CD4-positive, alpha-beta memory T cell (primary cell): Measurements from ENCODE around the gene GRIN2D. TPM values are rescaled to one million over a fixed set of nuclear protein-coding genes. Genes with fewer than 3 reads are reported as not detected.

Source experiments
- CTCF ChIA-PET: fragments of 350-600 bp; sonication (Branson Sonifier 250); formaldehyde crosslinking; loops from one replicate; lab custom pipeline; 2021; ENCODE audit warnings: inconsistent platforms; ENCODE audit not compliant: partially characterized antibody; lab: Charles Lee
- POLR2A ChIA-PET: fragments of 350-600 bp; sonication (Branson Sonifier 250); formaldehyde crosslinking; loops from one replicate; lab custom pipeline; 2021; ENCODE audit not compliant: partially characterized antibody; lab: Charles Lee
- DNase-seq, 5 donors: peaks; one replicate each; pipeline versions ENCODE4 v3.0.0 to v3.0.0-alpha.2; 2020 to 2022; ENCODE audit warnings: mixed read lengths in 1 of 5
- H3K27ac ChIP-seq: one replicate; pipeline ENCODE4 v1.7.0; 2013; ENCODE audit warnings: low read depth, low read length
- H3K27me3 ChIP-seq: 2 replicates; pipeline ENCODE4 v1.7.0; 2013; ENCODE audit warnings: mild to moderate bottlenecking, low read length, moderate library complexity; ENCODE audit not compliant: insufficient read depth
- H3K36me3 ChIP-seq: 2 replicates; pipeline ENCODE4 v1.7.0; 2013; ENCODE audit warnings: mild to moderate bottlenecking, low read length, moderate library complexity; ENCODE audit not compliant: insufficient read depth
- H3K4me1 ChIP-seq: 2 replicates; pipeline ENCODE4 v1.7.0; 2013; ENCODE audit warnings: mild to moderate bottlenecking, low read length, moderate library complexity; ENCODE audit not compliant: insufficient read depth
- H3K4me3 ChIP-seq, 2 donors: one replicate each; pipeline ENCODE4 v1.7.0; 2013; ENCODE audit warnings: low read length in 2 of 2, mild to moderate bottlenecking in 1 of 2
- H3K9me3 ChIP-seq, 2 donors: one replicate each; pipeline ENCODE4 v1.7.0; 2013; ENCODE audit warnings: low read length in 2 of 2, control low read depth in 1 of 2; ENCODE audit not compliant: control insufficient read depth in 1 of 2
- H3K27ac Mint-ChIP-seq, 7 donors: one replicate each; pipeline ENCODE4 v1.8.0; 2020 to 2021; ENCODE audit warnings: mixed read lengths in 7 of 7, mild to moderate bottlenecking in 6 of 7, inconsistent platforms in 3 of 7, moderate library complexity in 3 of 7
- H3K27me3 Mint-ChIP-seq, 2 donors: one replicate each; pipeline ENCODE4 v1.8.0; 2020 to 2021; ENCODE audit warnings: mixed read lengths in 2 of 2
- H3K36me3 Mint-ChIP-seq, 2 donors: one replicate each; pipeline ENCODE4 v1.8.0; 2020 to 2021; ENCODE audit warnings: mixed read lengths in 2 of 2, inconsistent platforms in 1 of 2, mild to moderate bottlenecking in 1 of 2
- H3K4me1 Mint-ChIP-seq, 4 donors: one replicate each; pipeline ENCODE4 v1.8.0; 2020 to 2021; ENCODE audit warnings: mixed read lengths in 4 of 4, mild to moderate bottlenecking in 1 of 4
- H3K4me3 Mint-ChIP-seq, 8 donors: one replicate each; pipeline ENCODE4 v1.8.0; 2020 to 2021; ENCODE audit warnings: mixed read lengths in 8 of 8, mild to moderate bottlenecking in 7 of 8, moderate library complexity in 6 of 8, inconsistent platforms in 3 of 8
- H3K9me3 Mint-ChIP-seq, 8 donors: one replicate each; pipeline ENCODE4 v1.8.0; 2020 to 2021; ENCODE audit warnings: mixed read lengths in 8 of 8, mild to moderate bottlenecking in 5 of 8, inconsistent platforms in 3 of 8, moderate library complexity in 1 of 8
- intact Hi-C: fragments of 100-400 bp; cut with micrococcal nuclease; formaldehyde crosslinking; loops from one replicate; pipeline ENCODE4 v1.15.1; 2023
- polyA plus RNA-seq, 2 donors: library from polyadenylated mRNA; unstranded; fragments of 300-500 nt; fragmentation: Illumina TruSeq; gene quantifications; one replicate each; pipeline ENCODE4 v1.2.3, GENCODE V29; 2021
- total RNA-seq, 2 experiments: library from RNA; stranded (reverse); gene quantifications; one replicate each; pipeline ENCODE4 v1.2.3, GENCODE V29; 2021

GRIN2D gene
- total and polyA plus RNA-seq, 4 experiments from 2014 or later = 0.14 to 0.17 TPM; not detected in 2

GRCh38 chr19:48415395-48415794, 21.9 kb downstream of the GRIN2D start:
- H3K36me3 Mint-ChIP-seq = no peaks in the 10 kb centered on the region
- DNase-seq = peak; percentile 51 to 84 (median 61)
- Histone ChIP-seq H3K27ac (no peak overlapping the region), H3K9me3 (no peaks in the 10 kb centered on the region), H3K27me3 (no peaks in the 10 kb centered on the region), H3K4me1 (peaks cover 19% of the 10 kb centered on the region), H3K4me3 (peak overlapping the region in 1 of 2 donors; percentile 49), H3K36me3 (no peaks in the 10 kb centered on the region)
- H3K9me3 Mint-ChIP-seq = no peaks in the 10 kb centered on the region
- POLR2A ChIA-PET = interaction anchor here (1.0 to 1.7 kb wide), 3 partner anchors 12 to 51 kb away, joined by 3 read pairs; partner anchors contain the start of genes SYNGR4 and TMEM143
- intact Hi-C loops = no loop called here
- H3K4me1 Mint-ChIP-seq = peaks cover 14 to 43% (median 24%) of the 10 kb centered on the region in 4 donors
- H3K27me3 Mint-ChIP-seq = peaks cover 0 to 2% of the 10 kb centered on the region in 2 donors
- H3K4me3 Mint-ChIP-seq = peak overlapping the region; percentile 31 to 88 (median 70)
- H3K27ac Mint-ChIP-seq = peak overlapping the region in 4 of 7 donors; percentile 29 to 62 (median 34)
- CTCF ChIA-PET = no interaction called here

GRCh38 chr19:48415806-48416221, 22.3 kb downstream of the GRIN2D start:
- Mint-ChIP-seq H3K36me3 (no peaks in the 10 kb centered on the region), H3K27me3 (peaks cover 0 to 2% of the 10 kb centered on the region in 2 donors), H3K4me3 (peak overlapping the region in 7 of 8 donors; percentile 17 to 88 (median 70)), H3K27ac (peak overlapping the region in 3 of 7 donors; percentile 7 to 46 (median 18)), H3K4me1 (peaks cover 14 to 40% (median 24%) of the 10 kb centered on the region in 4 donors), H3K9me3 (no peaks in the 10 kb centered on the region)
- no peaks in the 10 kb centered on the region for H3K9me3 ChIP-seq
- H3K4me1 ChIP-seq = peaks cover 19% of the 10 kb centered on the region
- no peak overlapping the region for H3K4me3 ChIP-seq
- H3K27ac ChIP-seq = no peak overlapping the region
- ChIA-PET POLR2A (interaction anchor here (1.1 kb wide), 1 partner anchor 52 kb away, joined by 3 read pairs; the partner anchor contains the start of genes SYNGR4 and TMEM143), CTCF (no interaction called here)
- DNase-seq = no peak
- H3K36me3 ChIP-seq = no peaks in the 10 kb centered on the region
- intact Hi-C loops = no loop called here
- H3K27me3 ChIP-seq = no peaks in the 10 kb centered on the region

GRCh38 chr19:48417421-48417820, 24.0 kb downstream of the GRIN2D start:
- no peak overlapping the region for H3K4me3 ChIP-seq
- ChIA-PET POLR2A (interaction anchor here (1.5 kb wide), 1 partner anchor 85 kb away, joined by 3 read pairs; no protein-coding TSS in a partner anchor), CTCF (no interaction called here)
- no peaks in the 10 kb centered on the region for H3K9me3 ChIP-seq
- intact Hi-C loops = no loop called here
- Mint-ChIP-seq H3K27me3 (peaks cover 0 to 2% of the 10 kb centered on the region in 2 donors), H3K9me3 (no peaks in the 10 kb centered on the region), H3K36me3 (no peaks in the 10 kb centered on the region), H3K4me1 (peaks cover 14 to 38% (median 24%) of the 10 kb centered on the region in 4 donors), H3K4me3 (no peak overlapping the region), H3K27ac (peak overlapping the region in 1 of 7 donors; percentile 31)
- peaks cover 19% of the 10 kb centered on the region for H3K4me1 ChIP-seq
- H3K27ac ChIP-seq = no peak overlapping the region
- no peaks in the 10 kb centered on the region for H3K36me3 ChIP-seq
- DNase-seq = no peak
- H3K27me3 ChIP-seq = no peaks in the 10 kb centered on the region

- peak overlapping the region in 7 of 8 donors; percentile 81 to 94 (median 87) for H3K4me3 Mint-ChIP-seq
- Histone ChIP-seq H3K4me1 (peaks cover 19% of the 10 kb centered on the region), H3K27ac (no peak overlapping the region), H3K9me3 (no peaks in the 10 kb centered on the region), H3K36me3 (no peaks in the 10 kb centered on the region), H3K27me3 (no peaks in the 10 kb centered on the region), H3K4me3 (no peak overlapping the region)
- POLR2A ChIA-PET = no interaction called here
- H3K27ac Mint-ChIP-seq = peak overlapping the region in 5 of 7 donors; percentile 42 to 90 (median 83)
- DNase-seq = no peak
- peaks cover 0 to 2% of the 10 kb centered on the region in 2 donors for H3K27me3 Mint-ChIP-seq
- intact Hi-C loops = loop anchor here (1.0 kb wide), 1 partner anchor 27 kb away; the partner anchor contains the start of gene GRWD1
- CTCF ChIA-PET = no interaction called here
- peaks cover 14 to 36% (median 23%) of the 10 kb centered on the region in 4 donors for H3K4me1 Mint-ChIP-seq
- no peaks in the 10 kb centered on the region for H3K36me3 Mint-ChIP-seq
- H3K9me3 Mint-ChIP-seq = no peaks in the 10 kb centered on the region
These were observed 25.0 kb downstream of the GRIN2D start for GRCh38 chr19:48418317-48419064.

DNA sequence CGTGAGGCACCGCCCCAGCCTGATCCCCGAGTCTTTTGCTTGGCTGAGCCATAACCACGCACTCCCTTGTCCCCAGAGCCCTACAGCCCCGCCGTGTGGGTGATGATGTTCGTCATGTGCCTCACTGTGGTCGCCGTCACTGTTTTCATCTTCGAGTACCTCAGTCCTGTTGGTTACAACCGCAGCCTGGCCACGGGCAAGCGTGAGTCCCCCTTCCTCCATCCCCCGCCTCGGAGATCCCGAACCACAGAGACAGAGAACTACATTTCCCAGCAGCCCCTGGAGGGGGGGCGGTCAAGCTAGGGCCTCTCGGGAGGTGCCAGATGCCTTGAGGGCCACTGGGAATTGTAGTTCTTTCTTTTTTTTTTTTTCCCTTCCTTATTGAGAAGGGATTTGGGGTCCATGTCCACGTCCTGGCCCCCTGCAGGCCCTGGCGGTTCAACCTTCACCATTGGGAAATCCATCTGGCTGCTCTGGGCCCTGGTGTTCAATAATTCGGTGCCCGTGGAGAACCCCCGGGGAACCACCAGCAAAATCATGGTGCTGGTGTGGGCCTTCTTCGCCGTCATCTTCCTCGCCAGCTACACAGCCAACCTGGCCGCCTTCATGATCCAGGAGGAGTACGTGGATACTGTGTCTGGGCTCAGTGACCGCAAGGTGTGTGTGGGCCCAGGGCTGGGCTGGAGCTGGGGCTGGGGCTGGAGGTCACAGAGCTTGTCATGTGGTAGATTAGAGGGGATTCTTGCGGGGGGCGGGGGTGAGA, 25.9 kb downstream of the GRIN2D start:
- Mint-ChIP-seq H3K36me3 (no peaks in the 10 kb centered on the region), H3K4me1 (peaks cover 14 to 31% (median 19%) of the 10 kb centered on the region in 4 donors), H3K27ac (peak overlapping the region in 5 of 7 donors; percentile 68 to 90 (median 83)), H3K4me3 (peak overlapping the region; percentile 81 to 94 (median 87)), H3K9me3 (no peaks in the 10 kb centered on the region), H3K27me3 (peaks cover 0 to 2% of the 10 kb centered on the region in 2 donors)
- H3K27ac ChIP-seq = no peak overlapping the region
- H3K9me3 ChIP-seq = no peaks in the 10 kb centered on the region
- intact Hi-C loops = loop anchor here (1.0 kb wide), 1 partner anchor 26 kb away; the partner anchor contains the start of gene GRWD1
- ChIA-PET POLR2A (interaction anchor here (1.0 kb wide), 2 partner anchors 17 to 28 kb away, joined by 3 to 4 read pairs; partner anchors contain the start of gene KDELR1), CTCF (no interaction called here)
- DNase-seq = peak; percentile 69 to 84 (median 72)
- H3K4me1 ChIP-seq = peaks cover 18% of the 10 kb centered on the region
- H3K27me3 ChIP-seq = no peaks in the 10 kb centered on the region
- no peak overlapping the region for H3K4me3 ChIP-seq
- H3K36me3 ChIP-seq = no peaks in the 10 kb centered on the region

DNA sequence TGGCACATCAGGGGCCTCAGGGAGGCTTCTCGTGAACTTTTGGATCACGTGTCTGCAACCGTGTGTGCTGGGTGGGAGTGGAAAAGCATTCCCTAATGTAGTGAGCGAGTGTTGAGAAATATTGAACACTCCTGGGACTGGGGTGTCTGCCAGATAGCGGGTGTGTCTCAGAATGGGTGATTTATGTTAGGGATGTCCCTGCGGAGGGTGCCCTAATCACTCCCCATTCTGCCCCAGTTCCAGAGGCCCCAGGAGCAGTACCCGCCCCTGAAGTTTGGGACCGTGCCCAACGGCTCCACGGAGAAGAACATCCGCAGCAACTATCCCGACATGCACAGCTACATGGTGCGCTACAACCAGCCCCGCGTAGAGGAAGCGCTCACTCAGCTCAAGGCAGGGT, 28.1 kb downstream of the GRIN2D start:
- DNase-seq = no peak
- H3K4me1 Mint-ChIP-seq = peaks cover 6 to 18% (median 15%) of the 10 kb centered on the region in 4 donors
- Histone ChIP-seq H3K27me3 (no peaks in the 10 kb centered on the region), H3K4me3 (no peak overlapping the region), H3K36me3 (no peaks in the 10 kb centered on the region), H3K4me1 (peaks cover 4% of the 10 kb centered on the region), H3K27ac (no peak overlapping the region), H3K9me3 (no peaks in the 10 kb centered on the region)
- H3K4me3 Mint-ChIP-seq = no peak overlapping the region
- intact Hi-C loops = no loop called here
- ChIA-PET CTCF (no interaction called here), POLR2A (no interaction called here)
- peaks cover 2% of the 10 kb centered on the region in 2 donors for H3K27me3 Mint-ChIP-seq
- no peaks in the 10 kb centered on the region for H3K9me3 Mint-ChIP-seq
- no peaks in the 10 kb centered on the region for H3K36me3 Mint-ChIP-seq
- no peak overlapping the region for H3K27ac Mint-ChIP-seq
